ENCODE data around the gene TNS2.

DNA sequence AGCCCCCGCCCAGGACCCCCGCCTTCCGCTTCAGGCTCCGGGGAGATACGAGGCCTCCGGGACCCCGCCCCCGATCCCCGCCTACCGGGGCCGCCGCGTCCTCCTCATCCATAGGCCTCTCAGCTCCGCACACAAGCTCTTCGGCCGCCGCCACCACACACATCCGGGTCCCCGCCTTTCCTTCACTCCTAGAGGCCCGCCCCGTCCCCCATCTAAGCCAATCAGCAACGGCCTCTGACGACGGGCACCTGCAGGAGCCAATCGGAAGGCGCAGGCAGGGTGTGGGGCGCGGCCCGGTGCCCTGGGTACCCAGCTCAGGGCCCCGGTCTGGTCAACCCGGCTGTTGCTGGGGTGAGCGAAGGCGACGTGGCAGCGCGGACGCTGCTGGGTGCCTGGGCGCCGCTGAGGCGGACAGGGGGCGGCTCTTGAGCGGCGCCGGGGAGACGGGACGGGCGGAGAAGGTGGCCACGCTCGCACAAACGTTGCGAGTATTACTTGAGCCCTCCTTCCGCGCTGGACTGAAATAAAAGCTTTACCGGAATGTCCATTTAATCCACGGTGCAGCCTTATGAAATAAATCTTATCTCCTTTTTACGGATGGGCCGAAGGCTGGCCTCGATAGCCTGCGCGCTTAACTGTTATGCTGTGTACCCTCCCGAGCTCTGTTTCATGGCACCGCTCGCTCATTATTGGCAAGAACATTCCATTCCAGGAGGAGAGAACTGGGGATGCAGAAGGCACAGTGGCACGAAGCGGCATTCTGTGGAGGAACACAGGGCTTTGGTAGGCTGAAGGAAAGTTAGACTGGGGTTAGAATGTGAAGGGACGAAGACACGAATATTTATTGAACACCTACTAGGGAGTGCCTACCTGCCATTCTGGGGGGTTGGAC lies 29.6 kb downstream of the TNS2 start, which contains the start of gene SPRYD3:
- TF ChIP-seq, protein P1, sequence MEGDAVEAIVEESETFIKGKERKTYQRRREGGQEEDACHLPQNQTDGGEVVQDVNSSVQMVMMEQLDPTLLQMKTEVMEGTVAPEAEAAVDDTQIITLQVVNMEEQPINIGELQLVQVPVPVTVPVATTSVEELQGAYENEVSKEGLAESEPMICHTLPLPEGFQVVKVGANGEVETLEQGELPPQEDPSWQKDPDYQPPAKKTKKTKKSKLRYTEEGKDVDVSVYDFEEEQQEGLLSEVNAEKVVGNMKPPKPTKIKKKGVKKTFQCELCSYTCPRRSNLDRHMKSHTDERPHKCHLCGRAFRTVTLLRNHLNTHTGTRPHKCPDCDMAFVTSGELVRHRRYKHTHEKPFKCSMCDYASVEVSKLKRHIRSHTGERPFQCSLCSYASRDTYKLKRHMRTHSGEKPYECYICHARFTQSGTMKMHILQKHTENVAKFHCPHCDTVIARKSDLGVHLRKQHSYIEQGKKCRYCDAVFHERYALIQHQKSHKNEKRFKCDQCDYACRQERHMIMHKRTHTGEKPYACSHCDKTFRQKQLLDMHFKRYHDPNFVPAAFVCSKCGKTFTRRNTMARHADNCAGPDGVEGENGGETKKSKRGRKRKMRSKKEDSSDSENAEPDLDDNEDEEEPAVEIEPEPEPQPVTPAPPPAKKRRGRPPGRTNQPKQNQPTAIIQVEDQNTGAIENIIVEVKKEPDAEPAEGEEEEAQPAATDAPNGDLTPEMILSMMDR (IDR thresholded peaks at IDR 0.05; ENCODE audit: insufficient read depth, low read length, poor library complexity, severe bottlenecking) = no peak
- TF ChIP-seq EZH2phosphoT487 (conservative IDR thresholded peaks at IDR 0.05; ENCODE audit: low read length) = no peak

Data from SU-DHL-6 (cell line).